ENCODE data around the gene TIMM23.

- TF ChIP-seq CTCF (IDR thresholded peaks at IDR 0.05) = no peak
- TF ChIP-seq POLR2A (IDR thresholded peaks at IDR 0.05) = no peak
Measured at GRCh38 chr10:46037107-46037825, 65.0 kb downstream of the TIMM23 start.
